GM04503 (cell line): Measurements from ENCODE around the gene TSKS.

Source experiments
- DNase-seq: peaks from one replicate; pipeline ENCODE4 v3.0.0-alpha.2; 2012; ENCODE audit warnings: low read depth

TSKS gene, protein sequence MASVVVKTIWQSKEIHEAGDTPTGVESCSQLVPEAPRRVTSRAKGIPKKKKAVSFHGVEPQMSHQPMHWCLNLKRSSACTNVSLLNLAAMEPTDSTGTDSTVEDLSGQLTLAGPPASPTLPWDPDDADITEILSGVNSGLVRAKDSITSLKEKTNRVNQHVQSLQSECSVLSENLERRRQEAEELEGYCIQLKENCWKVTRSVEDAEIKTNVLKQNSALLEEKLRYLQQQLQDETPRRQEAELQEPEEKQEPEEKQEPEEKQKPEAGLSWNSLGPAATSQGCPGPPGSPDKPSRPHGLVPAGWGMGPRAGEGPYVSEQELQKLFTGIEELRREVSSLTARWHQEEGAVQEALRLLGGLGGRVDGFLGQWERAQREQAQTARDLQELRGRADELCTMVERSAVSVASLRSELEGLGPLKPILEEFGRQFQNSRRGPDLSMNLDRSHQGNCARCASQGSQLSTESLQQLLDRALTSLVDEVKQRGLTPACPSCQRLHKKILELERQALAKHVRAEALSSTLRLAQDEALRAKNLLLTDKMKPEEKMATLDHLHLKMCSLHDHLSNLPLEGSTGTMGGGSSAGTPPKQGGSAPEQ

DNA sequence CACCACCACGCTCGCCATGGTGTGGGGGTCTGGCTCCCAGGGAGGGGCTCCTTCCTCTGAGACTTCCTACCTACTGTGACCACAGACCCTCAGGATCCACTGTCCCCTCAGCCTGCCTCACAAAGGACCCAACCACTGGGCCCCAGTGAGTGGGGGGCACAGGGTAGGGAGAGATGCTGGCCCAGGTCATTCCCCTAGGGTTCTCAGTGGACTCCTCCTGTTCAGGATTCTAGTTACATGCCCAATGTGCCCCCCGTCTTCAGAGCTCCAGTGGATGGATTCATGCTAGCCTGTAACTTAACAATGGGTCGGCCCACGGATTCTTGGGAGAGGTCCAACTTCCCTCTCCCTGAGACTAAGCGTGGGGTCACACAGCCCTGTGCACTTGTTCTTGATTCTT lies at the start of gene TSKS:
TSS of gene TSKS (minus strand) at position 77 of the 400 bp plus-strand sequence. CDS start at position 18, 59 bp downstream.
- DNase-seq, result no peak

DNA sequence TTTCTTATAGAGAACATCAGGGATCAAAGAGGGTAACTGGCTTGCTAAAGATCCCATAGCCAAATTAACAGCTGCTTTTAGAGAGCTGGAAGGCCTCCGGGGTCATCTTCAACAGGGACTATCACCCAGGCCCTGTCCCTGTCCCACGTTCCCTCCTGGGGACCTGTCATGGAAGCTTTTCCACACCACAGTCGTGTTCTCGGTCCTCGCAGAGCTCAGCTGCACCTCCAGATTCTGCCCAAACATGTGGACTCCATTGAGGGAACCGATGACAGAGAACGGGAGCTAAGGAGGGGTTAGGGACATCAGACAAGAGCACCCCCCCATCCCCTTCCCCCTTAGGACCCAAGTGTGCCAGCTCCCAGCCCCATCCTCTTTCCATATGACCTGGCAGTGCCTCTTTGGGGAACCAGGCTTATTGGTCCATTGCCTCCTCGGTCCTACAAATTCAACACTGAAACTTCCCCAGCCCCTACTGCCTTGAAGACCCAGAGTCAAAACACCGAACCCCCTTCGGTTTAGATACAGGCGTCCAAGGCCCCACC lies 49.4 kb upstream of the TSKS start:
- no peak for DNase-seq

- no peak for DNase-seq
Observed at GRCh38 chr19:49811328-49811727, 48.2 kb upstream of the TSKS start.

DNA sequence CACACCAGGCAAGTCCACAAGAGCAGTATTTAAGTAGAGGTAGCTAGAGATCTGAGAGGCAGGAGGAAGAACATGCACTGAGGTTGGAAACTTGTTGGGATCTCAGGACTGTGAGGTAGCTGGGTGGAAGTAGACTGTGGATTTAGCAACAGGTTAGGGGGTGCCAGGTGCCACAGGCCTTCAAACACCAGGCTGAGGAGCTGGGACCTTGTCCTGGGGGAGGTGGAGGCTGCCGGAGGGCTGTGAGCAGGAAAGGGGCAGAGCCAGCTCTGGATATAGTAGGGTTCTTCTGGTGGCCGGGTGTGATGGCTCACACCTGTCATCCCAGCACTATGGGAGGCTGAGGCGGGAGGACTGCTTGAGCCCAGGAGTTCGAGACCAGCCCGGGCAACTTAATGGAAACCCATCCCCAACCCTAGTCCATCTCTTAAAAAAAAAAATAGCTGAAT lies 46.9 kb upstream of the TSKS start:
- no peak for DNase-seq

- DNase-seq, result no peak
Observed at GRCh38 chr19:49809160-49809940, 46.2 kb upstream of the TSKS start.

GRCh38 chr19:49808711-49809159 lies 45.6 kb upstream of the TSKS start:
- no peak for DNase-seq

DNA sequence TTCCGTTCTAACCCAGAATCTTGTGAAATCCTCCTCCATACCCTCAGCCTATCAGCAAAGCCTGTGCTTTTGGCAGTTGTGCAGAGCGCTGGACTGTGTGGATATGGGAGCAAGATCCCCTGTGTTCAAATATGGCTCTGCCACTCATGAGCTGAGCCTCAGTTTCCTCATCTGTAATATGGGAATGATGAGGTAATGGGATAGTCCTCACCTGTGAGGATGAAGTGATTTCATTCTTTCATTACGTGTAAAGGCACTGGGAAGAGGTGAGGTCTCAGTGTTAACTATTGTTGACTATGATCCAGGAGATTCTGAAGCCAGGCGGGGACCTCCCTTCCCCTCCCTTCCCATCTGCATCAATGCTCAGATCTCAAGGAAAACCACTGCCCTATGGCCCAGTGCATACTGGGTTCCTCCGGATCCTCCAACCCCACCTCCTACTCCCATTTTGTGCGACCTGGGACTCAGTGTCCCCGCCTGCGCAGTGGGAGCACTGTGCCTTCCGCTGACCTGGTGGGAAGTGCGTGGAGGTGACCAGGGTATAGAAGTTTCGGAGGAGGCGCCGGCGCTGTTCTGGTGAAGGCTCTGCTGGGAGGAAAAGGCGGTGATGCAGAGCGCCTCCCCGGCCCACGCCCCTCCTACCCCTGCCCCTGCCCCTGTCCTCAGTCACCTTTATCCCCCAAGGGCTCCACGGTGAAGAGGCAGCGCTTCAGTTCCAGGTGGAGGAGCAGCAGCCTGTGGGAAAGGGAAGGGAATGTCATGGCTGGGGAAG lies 45.0 kb upstream of the TSKS start:
- no peak for DNase-seq

DNA sequence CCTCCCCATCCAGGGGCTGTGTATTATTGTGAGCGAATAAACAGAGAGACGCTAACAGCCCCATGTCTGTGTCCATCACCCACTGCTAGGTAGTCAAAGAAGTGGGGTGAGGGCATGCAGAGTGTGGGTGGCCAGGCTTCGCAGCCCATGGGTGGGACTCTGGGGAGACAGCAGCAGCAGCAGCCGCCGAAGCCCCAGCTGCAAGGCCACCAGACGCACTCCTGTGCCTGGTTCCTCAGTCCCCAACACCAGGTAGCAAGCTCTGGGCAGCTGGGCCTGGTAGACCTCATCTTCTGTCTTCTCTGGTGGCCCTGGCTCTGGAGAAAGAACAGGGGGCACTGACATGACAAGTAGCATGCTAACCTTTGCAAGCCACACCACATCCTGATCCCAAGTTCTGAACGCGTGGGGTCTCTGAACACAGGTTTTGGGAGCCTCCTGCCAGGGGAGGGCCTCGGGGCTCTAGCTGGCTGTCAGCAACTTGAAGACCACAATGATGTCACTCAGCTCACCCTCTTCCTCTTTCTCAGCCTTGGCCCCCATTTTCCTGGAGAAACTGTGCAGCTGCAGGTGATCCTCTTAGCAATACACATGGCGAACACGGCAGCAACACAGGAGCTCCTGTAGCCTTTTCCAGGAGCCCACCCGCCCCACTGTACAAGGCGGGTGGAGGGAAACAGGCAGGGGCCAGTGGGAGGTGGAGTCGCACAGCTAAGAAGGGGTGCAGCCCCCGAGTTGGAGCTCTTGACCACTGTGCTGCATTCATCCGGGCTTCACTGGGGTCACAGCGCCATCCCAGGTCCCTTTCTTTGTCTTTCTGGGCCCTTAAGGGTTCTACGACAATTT lies 44.2 kb upstream of the TSKS start:
- DNase-seq, result no peak

GRCh38 chr19:49806620-49806959 lies 43.5 kb upstream of the TSKS start:
- no peak for DNase-seq

DNA sequence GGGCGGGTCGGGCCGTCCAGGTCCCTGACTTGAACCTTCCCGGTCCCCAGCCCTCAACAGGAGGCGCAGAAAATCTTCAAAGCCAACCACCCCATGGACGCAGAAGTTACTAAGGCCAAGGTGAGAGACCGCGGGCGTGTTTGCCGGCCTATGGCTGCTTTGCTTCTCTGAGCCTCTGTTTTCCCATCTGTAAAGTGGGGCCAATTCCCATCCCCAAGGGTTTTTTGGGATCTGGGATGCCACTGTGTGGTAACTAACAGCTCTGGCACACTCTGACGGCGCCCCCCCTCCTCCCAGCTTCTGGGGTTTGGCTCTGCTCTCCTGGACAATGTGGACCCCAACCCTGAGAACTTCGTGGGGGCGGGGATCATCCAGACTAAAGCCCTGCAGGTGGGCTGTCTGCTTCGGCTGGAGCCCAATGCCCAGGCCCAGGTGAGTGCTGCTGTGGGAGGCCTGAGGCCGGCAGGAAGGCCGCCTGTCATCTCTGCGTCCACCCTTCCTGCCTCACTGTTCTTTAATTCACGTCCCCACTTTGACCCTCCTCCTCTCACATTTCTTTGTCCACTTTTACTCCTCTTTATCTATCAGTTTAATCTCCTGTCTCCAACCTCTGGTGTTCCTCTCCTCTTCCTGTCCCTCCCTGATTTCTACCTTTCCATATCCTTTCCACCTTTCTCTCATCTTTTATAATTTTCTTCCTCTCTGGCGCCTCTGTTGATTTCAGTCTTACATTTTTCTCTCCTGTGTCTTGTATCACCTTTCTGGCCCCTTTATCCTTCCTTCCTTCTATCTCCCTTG lies 42.9 kb upstream of the TSKS start:
- no peak for DNase-seq

DNA sequence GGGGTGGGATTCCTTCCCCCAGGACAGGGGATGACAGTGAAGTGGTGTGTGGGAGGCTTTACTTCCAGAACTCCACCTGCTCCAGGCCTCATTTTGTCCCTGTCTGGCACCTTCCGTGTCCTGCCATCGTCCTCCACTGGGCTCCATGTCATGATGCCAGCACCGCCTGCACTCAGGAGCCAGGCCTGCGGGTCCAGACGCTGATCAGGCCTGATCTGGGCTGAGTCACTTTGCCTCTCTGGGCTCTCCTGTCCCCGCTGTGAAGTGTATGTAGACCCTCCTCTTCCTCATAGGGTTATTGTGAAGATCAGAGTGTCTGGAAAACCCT lies 40.4 kb upstream of the TSKS start:
- DNase-seq, result no peak

- DNase-seq, result no peak
Observed at GRCh38 chr19:49802836-49803528, 39.9 kb upstream of the TSKS start.

DNA sequence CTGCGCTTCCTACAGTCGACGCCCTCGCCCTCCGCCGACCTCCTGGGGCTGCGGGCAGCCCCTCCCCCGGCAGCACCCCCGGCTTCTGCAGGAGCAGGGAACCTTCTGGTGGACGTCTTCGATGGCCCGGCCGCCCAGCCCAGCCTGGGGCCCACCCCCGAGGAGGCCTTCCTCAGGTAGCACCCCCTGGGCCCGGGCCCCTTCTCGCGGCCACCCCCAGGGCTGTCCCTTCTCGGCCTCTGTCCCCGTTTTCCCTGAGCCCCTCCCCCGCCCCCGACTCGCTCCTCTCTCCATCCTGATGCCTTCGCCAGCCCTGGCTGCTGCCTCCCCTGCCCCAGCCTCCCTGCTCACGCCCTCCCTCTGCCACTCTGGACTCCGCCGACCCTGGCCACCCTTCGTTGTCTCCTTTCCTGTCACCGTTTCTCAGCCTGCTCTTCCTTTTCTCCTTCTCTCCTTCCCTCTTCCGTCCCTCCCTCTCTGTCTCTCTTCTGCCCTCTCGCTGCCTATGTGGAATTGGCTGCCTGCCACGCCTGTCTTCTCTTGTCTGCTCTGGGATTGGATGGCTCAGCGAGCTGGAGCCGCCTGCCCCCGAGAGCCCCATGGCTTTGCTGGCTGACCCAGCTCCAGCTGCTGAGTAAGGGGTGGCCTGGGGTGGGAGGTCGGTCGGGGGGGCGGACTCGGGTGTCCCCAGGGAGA lies 39.0 kb upstream of the TSKS start:
- DNase-seq, result no peak

GRCh38 chr19:49801401-49801888 lies 38.3 kb upstream of the TSKS start:
- DNase-seq, result no peak

DNA sequence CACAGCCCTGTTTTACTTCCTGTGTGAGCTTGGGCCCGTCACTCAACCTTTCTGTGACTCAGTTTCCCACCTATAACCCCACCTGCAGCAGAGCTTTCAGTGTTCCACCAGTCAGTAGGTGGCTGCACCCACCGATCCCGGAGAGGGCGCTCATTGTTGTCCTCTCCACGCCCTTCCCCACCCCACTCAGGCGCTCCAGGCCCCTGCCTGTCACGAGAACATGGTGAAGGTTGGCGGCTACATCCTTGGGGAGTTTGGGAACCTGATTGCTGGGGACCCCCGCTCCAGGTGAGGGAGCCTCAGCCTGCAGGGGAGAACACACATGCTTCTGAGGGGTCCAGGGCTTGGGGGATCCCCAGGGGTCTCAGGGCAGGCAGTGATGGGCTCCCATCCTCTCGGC lies 37.7 kb upstream of the TSKS start:
- DNase-seq, result no peak

GRCh38 chr19:49799798-49800376 lies 36.8 kb upstream of the TSKS start:
- no peak for DNase-seq

DNA sequence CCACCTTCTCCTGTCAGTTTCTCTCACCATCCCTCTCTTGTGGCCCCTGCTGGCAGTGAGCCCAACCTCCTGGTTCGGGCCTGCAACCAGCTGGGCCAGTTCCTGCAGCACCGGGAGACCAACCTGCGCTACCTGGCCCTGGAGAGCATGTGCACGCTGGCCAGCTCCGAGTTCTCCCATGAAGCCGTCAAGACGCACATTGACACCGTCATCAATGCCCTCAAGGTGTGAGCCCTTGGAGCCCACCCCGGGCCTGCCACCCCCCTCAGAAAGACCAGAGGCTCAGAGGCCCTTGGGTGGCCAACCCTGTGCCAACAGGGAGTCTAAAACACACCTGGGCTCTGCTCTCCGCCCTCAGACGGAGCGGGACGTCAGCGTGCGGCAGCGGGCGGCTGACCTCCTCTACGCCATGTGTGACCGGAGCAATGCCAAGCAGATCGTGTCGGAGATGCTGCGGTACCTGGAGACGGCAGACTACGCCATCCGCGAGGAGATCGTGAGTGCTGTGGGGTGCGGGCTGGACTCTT lies 36.2 kb upstream of the TSKS start:
- DNase-seq, result no peak

- DNase-seq, result no peak
Observed at GRCh38 chr19:49798574-49798973, 35.5 kb upstream of the TSKS start.
